Hepatocyte (in vitro differentiated cells): ENCODE data around the gene ZNF385C.

ENCODE experiments used
- CTCF ChIP-seq: fragments of 200-600 bp; sonication (generic); IDR thresholded peaks from 2 replicates; pipeline ENCODE4 v1.5.1; 2016; ENCODE audit warnings: antibody characterized with exemption, mild to moderate bottlenecking; ENCODE audit not compliant: poor library complexity
- EZH2 ChIP-seq: fragments of 200-600 bp; sonication (generic); IDR thresholded peaks from 2 replicates; pipeline ENCODE4 v1.6.1; 2016; ENCODE audit warnings: antibody characterized with exemption, mild to moderate bottlenecking, borderline replicate concordance

- TF ChIP-seq CTCF (no peak), EZH2 (no peak)
Measured at GRCh38 chr17:41988418-41988817, 109.9 kb downstream of the ZNF385C start.
